HepG2 (cell line): ENCODE results near the gene LRRC74B. TPM values are rescaled to one million over a fixed set of nuclear protein-coding genes. Genes with fewer than 3 reads are reported as not detected.

ENCODE experiments used
- CBFB ChIP-seq: sonication (generic); formaldehyde crosslinking; IDR thresholded peaks from 2 replicates; pipeline ENCODE4 v1.4.0; 2020; ENCODE audit warnings: missing genetic modification reagents
- FIP1L1 ChIP-seq: fragments of 200-400 bp; formaldehyde crosslinking; IDR thresholded peaks from 2 replicates; pipeline ENCODE4 v1.6.1; 2018; ENCODE audit warnings: low read depth, mild to moderate bottlenecking, low read length, moderate library complexity, borderline replicate concordance; ENCODE audit not compliant: insufficient read depth
- GRHL1 ChIP-seq: sonication (generic); formaldehyde crosslinking; conservative IDR thresholded peaks from 2 replicates; pipeline ENCODE4 v1.8.0; 2022; ENCODE audit warnings: missing genetic modification reagents
- IKZF1 ChIP-seq: fragments of 450-650 bp; IDR thresholded peaks from 2 replicates; pipeline ENCODE4 v1.7.1; 2016
- JARID2 ChIP-seq: sonication (generic); formaldehyde crosslinking; IDR thresholded peaks from 2 replicates; pipeline ENCODE4 v1.8.1; 2023; ENCODE audit warnings: missing genetic modification reagents, inconsistent platforms; ENCODE audit not compliant: insufficient replicate concordance
- NCOR1 ChIP-seq: fragments of 200-600 bp; sonication (generic); IDR thresholded peaks from 2 replicates; pipeline ENCODE4 v1.7.0; 2017; ENCODE audit warnings: antibody characterized with exemption, low read length, borderline replicate concordance
- NR2C2 ChIP-seq: sonication (generic); formaldehyde crosslinking; IDR thresholded peaks from 2 replicates; pipeline ENCODE4 v1.4.0; 2020; ENCODE audit warnings: missing genetic modification reagents, mild to moderate bottlenecking, moderate library complexity, borderline replicate concordance
- PCBP2 ChIP-seq: fragments of 200-400 bp; formaldehyde crosslinking; optimal IDR thresholded peaks from 2 replicates; pipeline ENCODE3; 2018; ENCODE audit warnings: low read length, low read depth; ENCODE audit not compliant: poor library complexity, severe bottlenecking
- SALL1 ChIP-seq: sonication (generic); formaldehyde crosslinking; IDR thresholded peaks from 2 replicates; pipeline ENCODE4 v1.8.0; 2022; ENCODE audit warnings: mild to moderate bottlenecking, missing genetic modification reagents
- SRY ChIP-seq: sonication (generic); formaldehyde crosslinking; IDR thresholded peaks from 2 replicates; pipeline ENCODE4 v1.8.0; 2022; ENCODE audit warnings: mild to moderate bottlenecking, missing genetic modification reagents
- STAT6 ChIP-seq: sonication (generic); formaldehyde crosslinking; IDR thresholded peaks from 2 replicates; pipeline ENCODE4 v1.4.0; 2020; ENCODE audit warnings: missing genetic modification reagents, mild to moderate bottlenecking, borderline replicate concordance
- ZGPAT ChIP-seq: IDR thresholded peaks from 2 replicates; pipeline ENCODE4 v1.6.1; 2016; ENCODE audit warnings: mild to moderate bottlenecking
- ZNF224 ChIP-seq: sonication (generic); formaldehyde crosslinking; IDR thresholded peaks from 2 replicates; pipeline ENCODE4 v1.5.0; 2020; ENCODE audit warnings: mild to moderate bottlenecking, missing genetic modification reagents
- ZNF251 ChIP-seq: sonication (generic); formaldehyde crosslinking; IDR thresholded peaks from 2 replicates; pipeline ENCODE4 v1.9.0; 2021; ENCODE audit warnings: mild to moderate bottlenecking, missing genetic modification reagents
- ZNF543 ChIP-seq: sonication (generic); formaldehyde crosslinking; IDR thresholded peaks from 2 replicates; pipeline ENCODE4 v1.4.0; 2020; ENCODE audit warnings: mild to moderate bottlenecking, missing genetic modification reagents
- ZNF788 ChIP-seq: sonication (generic); formaldehyde crosslinking; IDR thresholded peaks from 2 replicates; pipeline ENCODE4 v1.5.0; 2020; ENCODE audit warnings: mild to moderate bottlenecking, missing genetic modification reagents, borderline replicate concordance
- ZNF891 ChIP-seq: sonication (generic); formaldehyde crosslinking; IDR thresholded peaks from 2 replicates; pipeline ENCODE4 v1.5.0; 2020; ENCODE audit warnings: mild to moderate bottlenecking, missing genetic modification reagents
- polyA plus RNA-seq, 8 experiments: library from polyadenylated mRNA; depleted of rRNA in 3 of 8; stranded (reverse) in 7 of 8; unstranded in 1 of 8; fragments of >200 nt; fragmentation: Illumina TruSeq in 4 of 8; extraction: Trizol in 4 of 8; gene quantifications; 2 replicates each; pipeline versions ENCODE4 v1.2.1 to v1.2.3, GENCODE V29; 2011 to 2016; ENCODE audit warnings: low read depth in 4 of 8, missing spikeins in 1 of 8, mixed read lengths in 1 of 8; ENCODE audit not compliant: insufficient read depth in 1 of 8
- total RNA-seq, 5 experiments: library from RNA; depleted of rRNA; stranded (reverse); fragments of >200 nt; fragmentation: Illumina TruSeq; extraction: Trizol; gene quantifications; 2 replicates each; pipeline ENCODE4 v1.2.3, GENCODE V29; 2016; ENCODE audit warnings: low read depth in 1 of 5
- TF ChIP-seq, protein P1 (sequence below): IDR thresholded peaks from 2 replicates; pipeline ENCODE4 v1.6.1; 2016; ENCODE audit warnings: low read depth, missing genetic modification reagents, missing compliant biosample characterization

Gene LRRC74B
- total and polyA plus RNA-seq, 2 of the 13 experiments (the other 11 are each of a cell fraction or from before 2014, with no cell fraction given), result not detected

DNA sequence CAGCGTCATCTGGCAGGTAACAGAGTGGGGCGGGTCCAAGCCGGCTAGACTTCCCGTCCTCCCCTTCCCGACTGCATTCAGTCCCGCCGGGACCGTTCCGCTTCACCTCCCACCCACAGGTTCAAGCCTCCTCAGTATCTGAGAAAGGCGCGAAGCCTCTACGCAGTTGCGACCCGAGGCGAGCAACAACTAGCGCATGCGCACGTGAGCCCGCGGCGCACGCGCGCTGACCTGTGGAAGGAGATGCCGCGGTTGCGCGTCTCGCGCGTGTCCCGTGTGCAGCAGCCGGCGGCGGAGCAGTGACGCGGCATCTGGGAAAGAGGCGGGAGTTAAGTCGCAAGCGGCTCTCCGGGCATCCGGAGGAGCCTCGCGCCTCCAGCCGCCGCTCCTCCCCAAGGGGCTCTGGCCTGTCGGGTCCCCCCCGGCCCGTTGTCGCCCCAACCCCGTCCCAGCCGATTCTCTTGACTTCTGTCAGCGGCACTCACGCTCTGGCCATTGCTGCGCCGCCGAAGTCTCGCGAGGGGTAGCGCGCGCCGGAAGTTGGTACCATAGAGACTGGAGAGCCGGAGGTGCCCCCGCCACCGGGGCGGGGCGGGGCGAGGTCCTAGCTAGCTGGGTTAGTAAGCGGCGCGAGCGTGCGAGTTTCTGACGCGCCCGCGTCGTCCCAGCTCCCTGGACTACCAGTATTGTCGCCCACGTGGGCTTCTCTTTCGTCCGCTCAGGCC, 44.0 kb upstream of the LRRC74B start, which contains the start of gene THAP7 (continued):
- TF ChIP-seq, protein P1, sequence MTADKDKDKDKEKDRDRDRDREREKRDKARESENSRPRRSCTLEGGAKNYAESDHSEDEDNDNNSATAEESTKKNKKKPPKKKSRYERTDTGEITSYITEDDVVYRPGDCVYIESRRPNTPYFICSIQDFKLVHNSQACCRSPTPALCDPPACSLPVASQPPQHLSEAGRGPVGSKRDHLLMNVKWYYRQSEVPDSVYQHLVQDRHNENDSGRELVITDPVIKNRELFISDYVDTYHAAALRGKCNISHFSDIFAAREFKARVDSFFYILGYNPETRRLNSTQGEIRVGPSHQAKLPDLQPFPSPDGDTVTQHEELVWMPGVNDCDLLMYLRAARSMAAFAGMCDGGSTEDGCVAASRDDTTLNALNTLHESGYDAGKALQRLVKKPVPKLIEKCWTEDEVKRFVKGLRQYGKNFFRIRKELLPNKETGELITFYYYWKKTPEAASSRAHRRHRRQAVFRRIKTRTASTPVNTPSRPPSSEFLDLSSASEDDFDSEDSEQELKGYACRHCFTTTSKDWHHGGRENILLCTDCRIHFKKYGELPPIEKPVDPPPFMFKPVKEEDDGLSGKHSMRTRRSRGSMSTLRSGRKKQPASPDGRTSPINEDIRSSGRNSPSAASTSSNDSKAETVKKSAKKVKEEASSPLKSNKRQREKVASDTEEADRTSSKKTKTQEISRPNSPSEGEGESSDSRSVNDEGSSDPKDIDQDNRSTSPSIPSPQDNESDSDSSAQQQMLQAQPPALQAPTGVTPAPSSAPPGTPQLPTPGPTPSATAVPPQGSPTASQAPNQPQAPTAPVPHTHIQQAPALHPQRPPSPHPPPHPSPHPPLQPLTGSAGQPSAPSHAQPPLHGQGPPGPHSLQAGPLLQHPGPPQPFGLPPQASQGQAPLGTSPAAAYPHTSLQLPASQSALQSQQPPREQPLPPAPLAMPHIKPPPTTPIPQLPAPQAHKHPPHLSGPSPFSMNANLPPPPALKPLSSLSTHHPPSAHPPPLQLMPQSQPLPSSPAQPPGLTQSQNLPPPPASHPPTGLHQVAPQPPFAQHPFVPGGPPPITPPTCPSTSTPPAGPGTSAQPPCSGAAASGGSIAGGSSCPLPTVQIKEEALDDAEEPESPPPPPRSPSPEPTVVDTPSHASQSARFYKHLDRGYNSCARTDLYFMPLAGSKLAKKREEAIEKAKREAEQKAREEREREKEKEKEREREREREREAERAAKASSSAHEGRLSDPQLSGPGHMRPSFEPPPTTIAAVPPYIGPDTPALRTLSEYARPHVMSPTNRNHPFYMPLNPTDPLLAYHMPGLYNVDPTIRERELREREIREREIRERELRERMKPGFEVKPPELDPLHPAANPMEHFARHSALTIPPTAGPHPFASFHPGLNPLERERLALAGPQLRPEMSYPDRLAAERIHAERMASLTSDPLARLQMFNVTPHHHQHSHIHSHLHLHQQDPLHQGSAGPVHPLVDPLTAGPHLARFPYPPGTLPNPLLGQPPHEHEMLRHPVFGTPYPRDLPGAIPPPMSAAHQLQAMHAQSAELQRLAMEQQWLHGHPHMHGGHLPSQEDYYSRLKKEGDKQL (CRISPR knock-in tag), result 0 out of 2 replicates have a peak, but pooled peaks have one; percentile 9
- TF ChIP-seq SALL1 (CRISPR knock-in tag), result peak; percentile 85
- no peak for TF ChIP-seq IKZF1
- TF ChIP-seq JARID2, result peak; percentile 84
- peak; percentile 99 for TF ChIP-seq ZGPAT (CRISPR knock-in tag)
- TF ChIP-seq SRY (CRISPR knock-in tag), result peak; percentile 66; the same call in 1 of the 2 replicates
- no peak for TF ChIP-seq FIP1L1
- TF ChIP-seq NCOR1, result no peak
- peak; percentile 96 for TF ChIP-seq ZNF224 (CRISPR knock-in tag)
- TF ChIP-seq ZNF891, result peak; percentile 77
- TF ChIP-seq ZNF251 (CRISPR knock-in tag), result no peak; the same call in 1 of the 2 replicates
- peak; percentile 72 for TF ChIP-seq NR2C2 (CRISPR knock-in tag)
- TF ChIP-seq ZNF788 (CRISPR knock-in tag), result peak; percentile 25; the same call in 1 of the 2 replicates
- no peak for TF ChIP-seq GRHL1 (CRISPR knock-in tag)
- TF ChIP-seq PCBP2, result no peak
- no peak for TF ChIP-seq STAT6 (CRISPR knock-in tag)
- peak; percentile 69; the same call in 1 of the 2 replicates for TF ChIP-seq ZNF543 (CRISPR knock-in tag)
- peak; percentile 66 for TF ChIP-seq CBFB (CRISPR knock-in tag)
